HG02970 (cell line): ENCODE results near the gene ANGEL1.

Experiments
- ATAC-seq: cut with Tn5 transposase; IDR thresholded peaks from one replicate; pipeline ENCODE4 v1.9.1; 2021; ENCODE audit warnings: mild to moderate bottlenecking, moderate library complexity, moderate number of reproducible peaks; ENCODE audit not compliant: unreplicated experiment, low FRiP score

The ANGEL1 gene

GRCh38 chr14:76812422-76813383 is at the start of gene ANGEL1:
Gene ANGEL1 (minus strand): TSS chr14:76812882. CDS start chr14:76812827, 55 bp downstream.
- ATAC-seq = peak; percentile 86

- ATAC-seq = no peak
Measured at GRCh38 chr14:76861574-76862255, 49.0 kb upstream of the ANGEL1 start.

- no peak for ATAC-seq
Measured at GRCh38 chr14:76856769-76857168, 44.1 kb upstream of the ANGEL1 start.

GRCh38 chr14:76855066-76855465 is 42.4 kb upstream of the ANGEL1 start:
- no peak for ATAC-seq

GRCh38 chr14:76848879-76849278 is 36.2 kb upstream of the ANGEL1 start:
- ATAC-seq = no peak

- ATAC-seq = no peak
Measured at GRCh38 chr14:76846331-76847047, 33.8 kb upstream of the ANGEL1 start.

- ATAC-seq = no peak
Measured at GRCh38 chr14:76844223-76844622, 31.5 kb upstream of the ANGEL1 start.

- ATAC-seq = no peak
Measured at GRCh38 chr14:76842414-76842813, 29.7 kb upstream of the ANGEL1 start.

- no peak for ATAC-seq
Measured at GRCh38 chr14:76837524-76837923, 24.8 kb upstream of the ANGEL1 start.

- ATAC-seq = no peak
Measured at GRCh38 chr14:76836029-76836630, 23.4 kb upstream of the ANGEL1 start.

GRCh38 chr14:76834241-76834661 is 21.6 kb upstream of the ANGEL1 start:
- no peak for ATAC-seq

GRCh38 chr14:76833011-76833410 is 20.3 kb upstream of the ANGEL1 start:
- no peak for ATAC-seq

GRCh38 chr14:76832503-76832988 is 19.9 kb upstream of the ANGEL1 start:
- no peak for ATAC-seq

- no peak for ATAC-seq
Measured at GRCh38 chr14:76830556-76830955, 17.9 kb upstream of the ANGEL1 start.

- no peak for ATAC-seq
Measured at GRCh38 chr14:76829650-76830421, 17.2 kb upstream of the ANGEL1 start.

GRCh38 chr14:76829013-76829365 is 16.3 kb upstream of the ANGEL1 start:
- no peak for ATAC-seq

GRCh38 chr14:76828339-76829012 is 15.8 kb upstream of the ANGEL1 start:
- ATAC-seq = no peak

GRCh38 chr14:76827696-76828296 is 15.1 kb upstream of the ANGEL1 start:
- no peak for ATAC-seq

GRCh38 chr14:76826122-76826521 is 13.4 kb upstream of the ANGEL1 start, which contains the start of gene LRRC74A:
Gene LRRC74A (plus strand): TSS chr14:76826408. CDS start chr14:76826698, 290 bp downstream.
- ATAC-seq = no peak
